Activated CD4-positive, alpha-beta T cell treated with anti-CD3 and anti-CD28 coated beads, Interleukin-2, amount 50 U/mL, for 16 hours (primary cell): ENCODE measurements around the gene RNF182.
A peak's percentile ranks its signal among the peaks of the same experiment; 100 is the strongest.
"Not testable (repeated sequence)": the region's sequence is repeated elsewhere in the genome, so short reads cannot be mapped to it uniquely, and the experiment has no call there.

Source experiments
- DNase-seq: peaks from one replicate; pipeline ENCODE4 v3.0.0-alpha.2; 2020

RNF182 gene

DNA sequence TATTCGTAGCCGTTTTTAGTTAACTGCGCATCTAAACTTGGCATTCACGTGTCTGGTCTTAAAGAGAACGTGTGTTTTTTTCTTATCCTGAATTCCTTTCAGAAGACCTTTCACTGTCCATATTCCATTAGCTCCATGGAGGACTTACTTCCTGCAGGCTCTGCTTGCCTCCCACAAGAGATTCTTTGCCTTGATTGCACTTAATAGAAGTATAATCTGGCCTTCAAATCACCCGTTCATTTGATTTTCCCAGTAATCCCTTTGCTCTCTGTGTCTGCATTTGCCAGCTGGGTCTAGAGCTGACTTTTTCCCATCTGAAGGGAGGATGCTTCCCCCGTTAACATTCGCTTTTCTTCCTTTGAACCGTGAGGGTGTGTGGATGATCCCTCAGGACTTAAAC lies 79.5 kb downstream of the RNF182 start:
- DNase-seq, result no peak

DNA sequence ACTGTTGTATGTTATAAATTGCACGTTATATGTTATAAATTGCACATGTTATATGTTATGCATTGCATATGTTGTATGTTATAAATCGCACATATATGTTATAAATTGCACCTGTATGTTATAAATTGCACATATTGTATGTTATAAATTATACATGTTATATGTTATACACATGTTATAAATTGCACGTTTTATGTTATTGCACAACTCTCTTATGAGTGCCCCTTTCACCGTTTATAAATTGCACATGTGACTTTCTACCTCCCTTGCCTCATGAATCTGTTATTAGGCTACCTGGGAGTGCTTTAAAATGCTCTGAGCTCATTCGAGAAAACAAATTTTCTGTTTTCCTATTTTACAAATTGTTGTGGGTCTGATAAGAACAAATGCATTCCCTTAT lies 84.1 kb downstream of the RNF182 start:
- DNase-seq, result no peak

GRCh38 chr6:14009431-14009830 lies 84.7 kb downstream of the RNF182 start:
- DNase-seq, result no peak

GRCh38 chr6:14010275-14010674 lies 85.5 kb downstream of the RNF182 start:
- DNase-seq, result no peak

GRCh38 chr6:14012313-14013030 lies 87.7 kb downstream of the RNF182 start:
- no peak for DNase-seq

DNA sequence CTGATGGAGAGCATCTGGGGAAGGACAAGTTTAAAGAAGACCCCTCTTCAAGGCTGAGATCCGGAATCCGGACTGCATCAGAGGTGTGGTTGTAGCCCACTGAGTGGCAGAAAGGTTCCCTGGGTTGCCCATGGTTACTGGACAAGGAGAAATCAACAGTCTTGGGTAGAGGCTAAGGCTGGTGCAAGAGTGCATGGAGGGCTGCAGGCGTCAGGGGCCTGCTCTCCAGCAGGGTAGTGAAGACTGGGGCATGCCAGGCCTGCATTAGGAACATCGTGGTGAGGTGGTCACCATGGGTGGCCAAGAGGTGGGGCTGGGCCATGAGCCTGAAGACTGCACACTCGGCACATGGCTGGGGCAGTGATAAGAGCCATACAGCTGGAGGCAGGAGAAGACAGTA lies 91.2 kb downstream of the RNF182 start:
- DNase-seq, result no peak

- DNase-seq, result no peak
Measured at GRCh38 chr6:14016432-14016831, 91.7 kb downstream of the RNF182 start.

DNA sequence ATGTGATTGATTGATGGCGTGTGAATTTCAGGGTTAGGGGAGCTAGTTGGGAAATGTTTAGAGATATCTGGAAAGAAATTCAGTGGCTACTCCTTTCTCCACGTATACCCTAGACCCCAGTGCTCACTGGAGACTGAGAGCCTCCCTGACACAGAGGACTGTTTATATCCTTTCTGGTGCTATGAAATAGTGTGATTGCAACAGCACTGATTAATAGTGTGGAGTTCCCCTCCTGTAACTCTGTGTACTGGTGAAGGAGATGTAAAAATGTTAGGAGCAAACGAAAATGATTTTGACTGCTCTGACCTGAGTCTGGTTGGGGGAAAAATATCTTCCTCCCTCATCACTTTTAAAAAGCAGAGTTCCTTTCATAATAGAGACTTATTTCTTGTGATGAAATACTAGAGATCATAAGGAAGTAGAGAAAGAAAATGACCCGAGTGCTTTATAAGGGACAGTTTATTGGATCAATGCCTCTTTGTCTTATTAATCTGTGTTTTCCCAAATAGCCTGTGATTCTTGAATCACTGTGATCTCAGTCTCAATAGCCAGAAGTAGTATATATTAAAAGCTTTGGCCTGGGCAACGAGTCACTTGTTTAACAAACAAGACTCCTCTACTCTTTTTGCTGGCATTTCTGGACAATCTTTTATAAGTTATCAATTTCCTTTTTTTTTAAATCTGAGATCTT lies 92.3 kb downstream of the RNF182 start:
- no peak for DNase-seq

GRCh38 chr6:14017626-14018475 lies 93.1 kb downstream of the RNF182 start:
- no peak for DNase-seq

DNA sequence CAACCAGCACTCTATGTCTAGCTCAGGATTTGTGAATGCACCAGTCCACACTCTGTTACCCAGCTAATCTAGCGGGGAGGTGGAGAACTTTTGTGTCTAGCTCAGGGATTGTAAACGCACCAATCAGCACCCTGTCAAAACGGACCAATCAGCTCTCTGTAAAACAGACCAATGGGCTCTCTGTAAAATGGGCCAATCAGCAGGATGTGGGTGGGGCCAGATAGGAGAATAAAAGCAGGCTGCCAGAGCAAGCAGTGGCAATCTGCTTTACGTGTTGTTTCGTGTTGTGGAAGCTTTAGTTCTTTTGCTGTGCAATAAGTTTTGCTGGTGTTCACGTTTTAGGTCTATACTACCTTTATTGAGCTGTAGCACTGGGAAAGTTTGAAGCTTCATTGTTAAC lies 93.8 kb downstream of the RNF182 start:
- DNase-seq, result not testable (repeated sequence)

- DNase-seq, result no peak
Measured at GRCh38 chr6:14020551-14020950, 95.8 kb downstream of the RNF182 start.

GRCh38 chr6:14021449-14021848 lies 96.7 kb downstream of the RNF182 start:
- no peak for DNase-seq

DNA sequence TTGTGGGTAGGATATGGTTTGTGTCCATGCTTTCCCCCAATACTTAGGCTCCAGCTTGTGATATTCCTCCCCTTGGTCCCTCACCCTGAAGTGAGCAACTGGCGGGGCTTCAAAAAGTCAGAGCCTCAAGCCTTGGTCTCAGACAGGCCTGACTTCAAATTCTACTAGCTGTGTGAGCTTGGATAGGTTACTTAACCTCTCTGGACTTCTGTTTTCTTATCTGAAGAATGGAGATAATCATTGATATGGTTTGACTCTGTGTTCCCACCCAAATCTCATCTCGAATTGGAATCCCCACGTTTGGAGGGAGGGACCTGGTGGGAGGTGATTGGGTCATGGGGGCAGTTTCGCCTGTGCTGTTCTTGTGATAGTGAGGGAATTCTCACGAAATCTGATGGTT lies 97.9 kb downstream of the RNF182 start:
- DNase-seq, result no peak

- DNase-seq, result no peak
Measured at GRCh38 chr6:14023855-14024254, 99.1 kb downstream of the RNF182 start.

DNA sequence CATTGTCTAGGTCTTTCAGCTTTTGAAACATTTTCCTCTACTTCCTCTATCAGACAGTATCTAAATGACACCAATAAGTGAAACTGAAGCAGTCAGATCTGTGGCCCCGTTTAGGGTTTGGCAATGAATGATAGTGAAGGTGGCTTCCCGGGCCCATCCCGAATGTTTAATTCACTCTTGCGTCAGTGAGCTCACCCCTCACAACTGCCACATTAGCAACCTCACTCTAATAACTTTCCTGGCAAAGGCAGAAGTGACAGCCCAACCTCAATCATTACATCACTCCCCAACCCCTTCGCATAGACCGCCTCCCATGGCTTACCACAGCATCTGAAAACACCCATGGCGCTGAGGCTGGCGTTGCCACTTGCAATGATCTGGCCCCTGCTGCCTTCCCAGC lies 100.4 kb downstream of the RNF182 start:
- peak; percentile 21 for DNase-seq

DNA sequence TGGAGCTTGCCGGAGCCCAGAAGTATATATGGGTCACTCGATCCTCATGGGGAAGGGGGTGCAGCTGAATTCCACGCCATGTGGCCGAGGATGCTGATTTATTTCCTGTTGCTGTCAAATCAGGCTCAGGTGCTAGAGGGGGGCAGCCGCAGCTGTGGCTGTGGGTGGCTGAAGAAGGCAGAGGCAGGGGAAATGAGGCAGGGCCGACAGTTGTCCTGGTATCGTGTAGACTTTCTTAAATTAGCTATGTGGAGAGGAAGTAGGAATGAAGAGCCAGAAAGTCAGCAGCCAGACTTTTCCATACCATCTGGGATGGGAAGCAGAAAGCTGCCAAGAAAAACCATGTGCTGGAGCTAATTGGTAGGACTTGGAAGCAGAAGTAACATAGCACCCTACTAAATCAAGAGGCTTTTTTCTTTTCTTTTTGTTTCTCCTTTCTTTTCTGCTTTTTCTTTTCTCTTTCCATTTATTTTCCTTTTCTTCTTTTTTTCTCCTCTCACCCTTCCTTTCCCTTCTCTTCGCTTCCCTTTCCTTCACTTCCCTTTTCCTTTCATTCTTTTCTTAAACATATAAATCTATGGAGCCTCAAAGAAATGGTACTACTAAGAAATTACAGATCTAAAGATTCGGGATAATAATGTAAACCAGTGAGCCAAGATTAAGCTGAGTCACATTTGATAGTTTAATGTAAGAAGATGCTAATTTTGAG lies 102.2 kb downstream of the RNF182 start:
- DNase-seq, result no peak

DNA sequence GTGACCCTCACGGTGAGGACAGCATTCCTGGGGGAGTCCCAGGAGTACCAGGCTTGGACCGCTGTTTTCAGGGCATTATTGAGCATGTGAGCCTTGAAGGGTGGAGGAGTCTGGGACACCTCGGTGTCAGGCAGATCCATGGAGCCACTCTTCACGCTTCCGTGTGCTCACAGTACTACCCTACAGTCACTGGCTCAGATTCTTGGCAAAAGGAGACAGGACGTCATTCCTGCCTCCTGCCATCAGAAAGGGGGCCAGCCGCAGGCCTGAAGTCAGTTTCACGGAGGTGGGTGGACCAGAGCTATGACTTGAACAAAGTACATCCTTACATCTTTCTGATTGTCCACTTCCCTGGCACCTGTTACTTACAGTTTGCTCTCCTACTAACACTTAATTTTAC lies 103.9 kb downstream of the RNF182 start:
- DNase-seq, result no peak

- DNase-seq, result no peak
Measured at GRCh38 chr6:14029605-14030004, 104.9 kb downstream of the RNF182 start.
